GM19438 (cell line): ENCODE measurements around the gene MSI2.

ENCODE experiments used
- ATAC-seq: cut with Tn5 transposase; IDR thresholded peaks from one replicate; pipeline ENCODE4 v1.9.1; 2021; ENCODE audit warnings: low read depth; ENCODE audit not compliant: unreplicated experiment

The MSI2 gene

DNA sequence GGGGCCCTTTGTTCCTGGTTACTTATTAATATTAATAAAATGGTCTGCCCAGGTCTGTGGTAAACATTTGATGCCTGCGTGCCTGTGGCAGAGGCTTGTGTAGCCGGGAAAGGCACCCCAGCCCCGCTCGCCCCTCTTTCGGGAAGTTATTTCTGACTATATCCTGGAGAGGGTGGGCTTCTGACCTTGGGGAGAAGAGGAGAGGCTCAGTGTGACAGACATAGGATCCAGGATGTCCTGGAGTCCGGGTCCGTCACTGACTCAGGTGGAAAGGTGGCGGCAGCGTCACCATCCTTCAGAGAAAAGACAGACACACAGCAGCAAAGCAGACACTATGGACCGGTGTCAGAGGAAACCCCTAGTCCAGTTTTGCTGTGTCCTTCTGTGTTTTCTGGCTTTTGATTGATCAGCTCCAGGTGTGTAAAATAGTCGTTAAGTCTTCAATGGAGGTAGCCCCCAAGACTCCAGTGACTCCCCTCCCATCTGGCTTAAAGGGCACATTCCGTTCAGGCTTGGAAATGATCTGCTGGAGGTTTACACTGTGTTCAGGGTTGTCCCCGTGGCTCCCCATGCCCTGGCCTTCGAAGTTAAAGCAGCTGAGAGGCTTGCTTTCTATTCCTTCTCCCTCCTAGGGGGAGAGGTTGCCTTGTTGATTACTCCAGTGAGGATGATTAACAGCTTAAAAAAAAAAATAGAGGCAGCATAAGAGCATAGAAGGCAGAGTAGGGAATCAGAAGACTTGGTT lies 407.2 kb downstream of the MSI2 start:
- ATAC-seq, result no peak

DNA sequence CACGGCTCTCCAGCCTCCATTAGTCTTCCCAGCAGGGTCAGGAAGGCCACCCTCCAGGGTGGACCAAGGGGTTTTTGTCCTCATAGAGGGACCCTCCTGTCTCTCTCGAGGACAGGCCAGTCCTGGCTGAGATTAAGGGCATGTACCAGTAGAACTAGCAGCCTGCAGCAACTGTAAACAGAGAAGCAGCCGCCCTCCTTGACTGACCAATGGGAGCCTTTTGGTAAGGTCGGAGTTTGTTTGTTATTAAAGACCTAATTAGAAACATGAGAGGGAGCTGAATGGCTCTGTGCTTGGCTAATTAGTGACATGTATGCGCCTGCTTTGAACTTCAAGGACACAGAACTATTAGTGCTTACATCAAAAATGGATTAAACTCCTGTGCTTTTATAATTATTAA lies 408.8 kb downstream of the MSI2 start:
- no peak for ATAC-seq

DNA sequence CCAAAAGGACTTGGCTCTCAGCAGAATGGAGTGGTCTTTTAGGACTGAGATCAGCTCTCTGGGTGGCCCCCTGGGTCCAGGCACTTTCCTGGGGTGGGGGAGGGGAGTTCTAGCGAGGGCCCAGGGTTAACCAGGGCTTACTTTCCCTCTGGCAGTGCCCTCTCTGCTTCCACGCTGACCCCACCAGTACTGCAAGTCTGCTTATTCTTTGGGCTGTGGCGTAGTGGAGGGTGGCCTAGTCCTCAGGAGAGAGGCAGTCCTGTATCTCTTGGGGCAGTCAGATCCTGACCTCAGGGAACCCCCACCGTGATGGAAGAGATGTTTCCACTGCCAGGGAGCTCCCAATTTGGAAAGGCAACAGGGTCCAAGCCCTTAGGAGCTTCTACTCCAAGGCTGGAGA lies 409.4 kb downstream of the MSI2 start:
- ATAC-seq, result no peak

- no peak for ATAC-seq
Measured at GRCh38 chr17:57666201-57666870, 410.0 kb downstream of the MSI2 start.

- ATAC-seq, result no peak
Measured at GRCh38 chr17:57666946-57667345, 410.6 kb downstream of the MSI2 start.

DNA sequence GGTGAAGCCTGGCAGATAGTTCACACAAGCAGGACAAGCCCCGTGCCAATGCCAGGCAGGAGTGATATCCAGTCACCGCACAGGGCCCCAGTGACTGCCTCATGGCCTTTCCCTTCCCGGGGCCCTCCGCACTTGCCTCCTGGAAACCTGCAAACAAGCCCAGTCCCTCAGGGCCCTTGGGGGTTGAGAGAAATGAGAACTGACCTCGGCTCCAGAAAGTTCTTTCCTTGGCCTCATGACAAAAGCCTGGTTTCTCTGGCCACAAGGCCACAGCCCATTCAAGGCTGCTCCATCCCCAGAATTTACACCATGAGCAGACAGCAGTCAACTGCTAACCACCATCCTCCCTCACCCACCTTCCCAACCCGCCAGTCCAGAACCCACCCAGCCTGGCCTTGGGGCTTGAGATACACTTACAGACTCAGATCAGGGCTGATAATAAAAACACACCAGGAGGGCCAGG lies 411.2 kb downstream of the MSI2 start:
- ATAC-seq, result no peak

- ATAC-seq, result no peak
Measured at GRCh38 chr17:57668332-57668731, 412.0 kb downstream of the MSI2 start.

DNA sequence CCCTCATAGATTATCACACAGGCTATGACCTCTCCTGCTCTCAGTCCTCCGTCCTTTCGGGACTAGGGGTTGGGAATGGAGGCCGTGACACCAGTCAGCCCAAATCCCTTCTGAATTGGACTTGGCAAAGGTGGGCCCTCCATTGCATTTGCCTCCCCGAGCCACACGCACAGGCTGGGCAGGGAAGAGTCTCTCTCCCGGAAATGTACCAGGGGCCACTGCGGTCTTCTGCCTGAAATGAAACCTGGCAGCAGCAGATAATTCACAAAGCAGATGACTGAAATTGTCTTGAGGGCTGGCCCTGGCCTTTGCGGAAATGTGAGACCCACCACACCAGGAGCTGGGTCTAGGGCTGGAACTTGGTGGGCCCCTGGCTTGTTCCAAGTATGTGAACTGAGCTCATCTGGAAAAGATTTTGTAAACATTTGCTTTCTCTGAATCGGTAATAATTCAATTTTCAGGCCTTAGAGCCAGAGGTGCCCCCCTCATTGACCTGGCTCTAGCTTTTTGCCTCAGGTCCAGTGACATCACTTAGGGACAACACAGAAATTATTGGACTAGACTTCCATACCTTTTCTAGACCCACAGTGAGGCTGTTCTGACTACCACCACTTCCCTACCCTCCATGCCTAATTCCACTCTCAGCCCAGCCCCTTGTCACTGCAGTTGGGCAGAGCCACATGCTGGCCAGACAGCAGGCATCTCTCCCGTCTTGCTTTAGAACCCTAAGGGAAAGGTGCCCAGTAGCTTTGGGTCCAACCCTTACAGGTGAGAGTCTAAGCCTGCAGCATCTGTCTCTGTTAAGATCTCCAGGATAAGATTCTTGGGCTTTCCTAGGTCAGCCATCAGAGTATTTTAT lies 413.6 kb downstream of the MSI2 start:
- ATAC-seq, result no peak

DNA sequence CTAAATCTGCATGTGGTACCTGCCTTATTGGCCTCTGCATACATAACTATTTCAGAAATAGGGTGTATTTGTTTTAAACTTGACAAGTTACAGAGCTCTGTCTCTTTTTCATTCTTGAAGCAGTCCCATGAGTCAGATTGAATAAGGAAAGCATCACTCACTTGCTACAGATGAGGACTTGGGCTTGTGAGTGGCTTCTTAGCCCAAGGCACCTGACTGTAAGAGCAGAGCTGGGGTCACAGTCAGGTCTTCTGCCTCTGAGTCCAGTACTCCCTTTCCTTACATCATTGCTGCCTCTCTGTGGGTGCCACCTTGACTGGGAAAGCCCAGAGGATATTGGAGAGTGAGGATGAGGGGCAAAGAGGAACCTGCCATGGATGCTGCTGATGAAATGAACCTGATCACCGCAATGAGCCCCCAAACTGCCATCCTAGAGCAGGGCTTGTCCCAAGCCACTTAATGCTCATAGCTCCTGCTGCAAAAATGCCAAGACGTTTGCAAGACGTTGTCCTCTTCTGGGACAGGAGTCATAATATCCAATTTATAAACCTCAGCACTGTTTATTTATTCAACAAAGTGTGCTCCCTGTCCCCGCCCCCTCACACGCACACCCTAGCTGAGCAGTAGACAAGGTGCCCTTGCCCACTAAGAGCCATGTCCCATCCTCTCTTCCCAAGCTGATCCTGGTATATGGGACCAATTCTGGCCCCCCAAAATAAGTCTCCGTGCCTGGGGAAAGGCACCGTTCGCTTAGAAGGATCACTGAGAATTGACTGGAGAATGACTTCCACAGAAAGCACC lies 414.6 kb downstream of the MSI2 start:
- no peak for ATAC-seq

DNA sequence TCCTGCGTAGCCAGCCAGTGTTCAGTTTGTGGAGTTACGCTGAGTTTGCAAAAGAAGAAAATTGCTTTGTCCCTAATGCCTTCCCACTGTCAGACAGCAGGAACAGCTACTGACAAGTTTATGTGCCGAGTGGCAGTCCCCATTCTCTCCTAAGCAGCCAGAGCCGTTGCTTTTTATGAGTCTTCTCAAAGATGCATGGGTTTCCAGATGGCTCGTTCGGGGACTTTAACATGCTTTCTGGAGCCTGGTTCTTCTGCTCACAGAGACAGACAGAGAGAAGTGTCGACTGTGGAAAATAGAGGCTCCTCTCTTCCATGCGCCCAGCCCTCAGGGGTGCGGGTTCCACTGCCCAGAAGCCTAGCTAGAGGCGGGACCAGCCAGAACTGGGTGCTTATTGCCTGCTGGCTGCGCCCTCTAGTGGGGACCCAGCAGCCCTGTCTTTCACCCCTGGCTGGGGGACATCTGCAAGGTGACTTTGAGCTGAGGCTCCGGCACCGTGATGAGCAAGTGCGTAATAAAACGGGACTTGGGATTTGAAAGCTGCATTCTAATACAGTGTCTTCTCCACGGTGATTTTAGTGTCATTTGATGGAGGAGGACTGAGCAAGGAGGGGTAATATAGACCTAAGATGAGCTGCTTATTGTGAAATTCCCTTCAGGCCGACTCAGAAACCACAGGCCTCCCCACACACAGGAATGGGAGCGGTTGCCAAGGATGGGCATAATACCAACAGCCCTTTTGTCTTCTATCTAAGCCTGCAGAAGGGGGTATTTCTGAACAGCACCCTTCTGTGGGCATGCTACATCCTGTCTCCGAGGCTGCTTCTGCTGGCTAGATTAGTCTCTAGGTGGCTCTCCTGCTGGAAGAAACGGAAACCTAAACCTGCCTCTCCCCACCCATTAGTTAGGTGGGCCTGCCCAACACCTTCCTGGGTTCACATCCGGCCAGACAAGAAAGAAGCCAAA lies 415.6 kb downstream of the MSI2 start:
- no peak for ATAC-seq

DNA sequence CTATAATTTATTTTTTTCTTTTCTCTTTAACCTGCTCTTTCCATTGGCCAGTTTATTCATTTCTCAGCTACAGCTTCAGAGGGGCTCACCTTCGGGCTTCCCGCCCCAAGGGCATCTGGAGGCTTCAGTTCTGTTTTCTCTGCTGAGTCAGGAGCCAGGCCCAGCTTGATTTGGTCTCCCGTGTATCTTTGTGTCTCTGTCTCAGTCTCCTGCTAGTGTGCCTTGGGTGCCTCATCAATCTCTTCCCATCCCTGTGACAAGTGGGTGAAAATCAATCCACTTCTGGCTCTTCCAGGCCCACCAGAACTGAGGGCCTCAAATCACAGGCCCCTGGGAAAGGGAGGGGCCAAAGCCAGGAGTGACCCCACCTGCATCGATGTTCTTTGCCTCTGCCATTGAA lies 416.6 kb downstream of the MSI2 start:
- ATAC-seq, result no peak

- ATAC-seq, result no peak
Measured at GRCh38 chr17:57674894-57675293, 418.6 kb downstream of the MSI2 start.

- ATAC-seq, result no peak
Measured at GRCh38 chr17:57675427-57676387, 419.4 kb downstream of the MSI2 start.

GRCh38 chr17:57676543-57676942 lies 420.2 kb downstream of the MSI2 start:
- no peak for ATAC-seq

DNA sequence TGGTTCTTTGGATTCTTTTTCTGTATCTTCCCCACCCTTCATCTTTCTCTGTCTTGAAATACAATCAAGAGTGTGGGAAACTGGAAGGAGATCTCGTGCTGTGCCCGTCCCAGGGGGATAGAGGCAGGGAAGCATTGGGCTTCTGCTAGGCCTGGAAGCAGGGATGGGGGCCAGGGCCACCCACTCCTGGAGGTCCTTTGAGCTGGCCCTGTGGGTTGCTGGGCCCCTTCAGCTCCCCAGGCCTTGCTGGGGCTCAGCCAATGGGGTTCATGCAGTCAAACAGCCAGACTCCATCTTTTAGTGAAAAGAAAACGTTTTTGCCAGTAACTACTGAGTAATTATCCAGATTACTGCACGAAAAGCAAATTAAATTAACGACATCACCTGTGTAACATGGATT lies 421.0 kb downstream of the MSI2 start:
- no peak for ATAC-seq

DNA sequence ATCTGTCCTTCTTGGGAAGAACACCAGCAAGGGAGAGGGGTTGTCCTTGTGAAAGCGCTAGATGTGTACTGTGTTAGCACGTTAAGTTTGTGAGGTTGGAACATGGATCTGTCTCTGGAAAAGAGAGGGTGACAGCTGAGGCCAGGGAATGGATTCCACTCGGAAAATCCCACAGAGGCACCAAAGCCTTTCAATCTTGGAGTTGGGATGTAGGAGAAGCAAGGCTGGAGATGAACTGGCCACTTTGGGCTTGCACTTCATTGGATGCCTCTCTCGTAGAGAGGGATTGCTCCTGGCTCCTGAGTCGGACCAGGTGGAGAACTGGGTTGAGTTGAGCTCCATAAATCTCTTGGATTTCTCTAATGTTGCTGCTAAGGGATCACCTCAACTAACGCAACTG lies 421.5 kb downstream of the MSI2 start:
- no peak for ATAC-seq

- no peak for ATAC-seq
Measured at GRCh38 chr17:57678393-57678792, 422.1 kb downstream of the MSI2 start.

DNA sequence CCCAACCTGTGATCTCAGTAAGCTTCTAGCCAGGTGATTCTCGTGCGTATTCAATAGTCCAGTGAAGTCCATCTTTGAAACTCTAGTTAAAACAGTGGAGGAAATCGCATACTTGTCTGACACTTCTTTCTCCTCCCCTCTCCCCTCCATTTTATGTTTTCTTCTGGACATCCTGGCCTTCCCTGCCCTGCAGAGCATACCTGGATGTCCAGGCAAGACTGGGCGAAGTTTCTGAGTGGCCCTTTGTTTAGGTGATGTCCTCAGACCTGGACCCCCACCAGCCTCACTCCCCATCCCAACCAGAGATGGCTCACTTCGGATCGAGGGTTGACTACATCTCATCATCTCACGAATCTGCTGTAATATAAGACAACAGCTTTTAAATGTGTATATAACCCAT lies 423.0 kb downstream of the MSI2 start:
- no peak for ATAC-seq
